HG03378 (cell line): ENCODE data around the gene FBXL13.
"Not testable (repeated sequence)": the region's sequence is repeated elsewhere in the genome, so short reads cannot be mapped to it uniquely, and the experiment has no call there.

ENCODE experiments used
- ATAC-seq: cut with Tn5 transposase; IDR thresholded peaks from one replicate; pipeline ENCODE4 v1.9.1; 2021; ENCODE audit warnings: mild to moderate bottlenecking, moderate library complexity; ENCODE audit not compliant: unreplicated experiment

The FBXL13 gene

GRCh38 chr7:103080923-103081322 lies 6.3 kb upstream of the FBXL13 start:
- no peak for ATAC-seq

GRCh38 chr7:103079836-103080235 lies 5.2 kb upstream of the FBXL13 start:
- no peak for ATAC-seq

DNA sequence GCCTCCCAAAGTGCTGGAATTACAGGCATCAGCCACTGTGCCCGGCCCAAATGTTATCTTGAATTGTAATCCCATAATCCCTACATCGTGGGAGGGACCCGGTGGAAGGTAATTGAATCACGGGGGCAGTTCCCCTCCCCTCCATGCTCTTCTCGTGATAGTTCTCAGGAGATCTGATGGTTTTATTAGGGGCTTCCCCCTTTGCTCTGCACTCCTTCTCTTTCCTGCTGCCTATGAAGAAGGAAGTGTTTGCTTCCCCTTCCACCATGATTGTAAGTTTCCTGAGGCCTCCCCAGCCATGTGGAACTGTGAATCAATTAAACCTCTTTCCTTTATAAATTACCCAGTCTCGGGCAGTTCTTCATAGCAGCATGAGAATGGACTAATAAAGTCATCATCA lies 3.6 kb upstream of the FBXL13 start:
- not testable (repeated sequence) for ATAC-seq

- no peak for ATAC-seq
Observed at GRCh38 chr7:103077318-103077717, 2.7 kb upstream of the FBXL13 start.

DNA sequence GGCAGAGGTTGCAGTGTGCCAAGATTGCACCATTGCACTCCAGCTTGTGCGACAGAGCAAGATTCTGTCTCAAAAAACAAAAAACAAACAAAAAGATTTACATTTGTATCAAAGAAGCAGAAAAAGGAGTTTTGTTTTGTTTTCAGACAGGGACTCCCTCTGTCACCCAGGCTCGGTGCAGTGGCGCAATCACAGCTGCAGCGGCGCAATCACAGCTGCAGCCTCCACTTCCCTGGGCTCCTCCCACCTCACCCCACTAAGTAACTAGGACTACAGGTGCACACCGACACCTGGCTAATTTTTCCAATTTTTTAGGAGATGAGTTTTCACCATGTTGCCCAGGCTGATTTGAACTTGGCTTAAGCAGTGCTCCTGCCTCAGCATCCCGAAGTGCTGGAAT lies 2.2 kb upstream of the FBXL13 start:
- ATAC-seq: no peak

- ATAC-seq: peak; percentile 44
Observed at GRCh38 chr7:103075337-103075918, 832 bp upstream of the FBXL13 start.

- ATAC-seq: no peak
Observed at GRCh38 chr7:103073989-103074518, 542 bp downstream of the FBXL13 start.

DNA sequence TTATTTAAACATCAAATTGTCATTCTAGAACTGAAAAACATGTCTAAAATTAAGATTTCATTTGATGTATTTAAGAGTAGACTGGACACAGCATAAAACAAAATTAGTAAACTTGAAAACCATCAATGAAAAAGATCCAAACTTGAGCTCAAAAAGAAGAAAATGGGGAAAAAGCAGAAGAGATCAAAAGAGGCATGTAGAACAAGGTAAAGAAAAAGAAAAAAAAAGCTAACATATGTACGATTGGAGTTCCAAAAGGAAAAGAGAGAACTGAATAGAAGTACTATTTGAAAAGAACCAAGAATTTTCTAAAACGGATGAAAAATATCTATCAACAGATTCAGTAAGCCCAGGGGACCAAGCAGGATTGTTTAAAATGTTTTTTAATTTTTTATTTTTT lies 3.6 kb downstream of the FBXL13 start:
- ATAC-seq: no peak

GRCh38 chr7:103068414-103069403 lies 5.9 kb downstream of the FBXL13 start:
- no peak for ATAC-seq

- no peak for ATAC-seq
Observed at GRCh38 chr7:103065667-103066066, 8.9 kb downstream of the FBXL13 start.

DNA sequence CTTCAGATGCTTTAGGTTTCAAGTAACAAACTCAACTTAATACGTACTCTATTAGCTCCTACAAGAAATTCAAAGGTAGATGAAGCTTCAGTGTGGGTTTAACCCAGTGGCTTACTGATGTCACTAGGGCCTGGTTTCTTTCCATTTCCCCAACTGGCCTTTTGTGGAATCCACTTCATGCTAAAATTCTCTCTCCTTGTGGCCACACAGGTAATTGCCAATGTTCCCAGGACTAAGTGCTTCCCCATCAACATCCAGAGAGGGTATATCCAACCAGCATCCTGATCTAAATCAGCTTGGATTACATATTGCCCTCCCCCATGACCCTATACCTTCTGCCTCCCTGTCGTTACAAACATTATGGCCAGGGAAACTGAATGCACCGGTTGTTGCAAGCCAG lies 10.7 kb downstream of the FBXL13 start:
- ATAC-seq: no peak

- no peak for ATAC-seq
Observed at GRCh38 chr7:103059471-103059870, 15.1 kb downstream of the FBXL13 start.

GRCh38 chr7:103058122-103058521 lies 16.5 kb downstream of the FBXL13 start:
- no peak for ATAC-seq

GRCh38 chr7:103056006-103056405 lies 18.6 kb downstream of the FBXL13 start:
- ATAC-seq: not testable (repeated sequence)

DNA sequence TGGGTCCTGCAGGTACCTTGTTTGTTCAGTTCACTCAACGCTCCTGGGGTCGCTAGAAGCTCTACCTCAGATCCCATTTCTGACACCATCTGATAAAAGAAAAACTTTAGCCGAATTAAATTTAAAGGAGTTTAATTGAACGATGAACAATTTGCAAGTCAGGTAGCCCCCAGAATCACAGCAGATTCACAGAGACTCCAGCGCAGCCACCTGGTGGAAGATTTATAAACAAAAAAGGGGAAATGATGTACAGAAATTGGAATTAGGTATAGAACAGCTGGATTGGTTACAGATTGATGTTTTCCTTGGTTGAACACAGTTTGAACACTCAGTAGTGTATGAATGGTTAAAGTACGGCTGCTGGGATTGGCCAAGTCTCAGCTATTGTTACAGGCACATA lies 23.1 kb downstream of the FBXL13 start:
- no peak for ATAC-seq

- ATAC-seq: no peak
Observed at GRCh38 chr7:103048833-103049232, 25.8 kb downstream of the FBXL13 start.

GRCh38 chr7:103041815-103042214 lies 32.8 kb downstream of the FBXL13 start:
- ATAC-seq: not testable (repeated sequence)

DNA sequence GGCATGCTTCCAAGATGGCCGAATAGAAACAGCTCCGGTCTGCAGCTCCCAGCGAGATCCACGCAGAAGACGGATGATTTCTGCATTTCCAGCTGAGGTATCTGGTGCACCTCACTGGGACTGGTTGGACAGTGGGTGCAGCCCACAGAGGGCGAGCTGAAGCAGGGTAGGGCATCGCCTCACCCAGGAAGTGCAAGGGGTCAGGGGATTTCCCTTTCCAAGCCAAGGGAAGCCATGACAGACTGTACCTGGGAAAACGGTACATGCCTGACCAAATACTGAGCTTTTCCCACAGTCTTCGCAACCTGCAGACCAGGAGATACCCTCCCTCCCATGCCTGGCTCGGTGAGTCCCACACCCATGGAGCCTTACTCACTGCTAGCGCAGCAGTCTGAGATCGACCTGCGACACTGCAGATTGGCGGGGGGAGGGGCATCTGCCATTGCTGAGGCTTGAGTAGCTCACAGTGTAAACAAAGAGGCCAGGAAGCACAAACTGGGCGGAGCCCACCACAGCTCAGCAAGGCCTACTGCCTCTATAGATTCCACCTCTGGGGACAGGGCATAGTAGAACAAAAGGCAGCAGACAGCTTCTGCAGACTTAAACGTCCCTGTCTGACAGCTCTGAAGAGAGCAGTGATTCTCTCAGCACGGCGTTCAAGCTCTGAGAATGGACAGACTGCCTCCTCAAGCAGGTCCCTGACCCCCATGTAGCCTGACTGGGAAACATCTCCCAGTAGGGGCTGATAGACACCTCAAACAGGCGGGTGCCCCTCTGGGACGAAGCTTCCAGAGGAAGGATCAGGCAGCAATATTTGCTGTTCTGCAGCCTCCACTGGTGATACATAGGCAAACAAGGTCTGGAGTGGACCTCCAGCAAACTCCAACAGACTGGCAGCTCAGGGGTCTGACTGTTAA lies 36.5 kb downstream of the FBXL13 start:
- not testable (repeated sequence) for ATAC-seq

GRCh38 chr7:103037476-103037822 lies 37.1 kb downstream of the FBXL13 start:
- ATAC-seq: no peak

- not testable (repeated sequence) for ATAC-seq
Observed at GRCh38 chr7:103034318-103034717, 40.3 kb downstream of the FBXL13 start.

DNA sequence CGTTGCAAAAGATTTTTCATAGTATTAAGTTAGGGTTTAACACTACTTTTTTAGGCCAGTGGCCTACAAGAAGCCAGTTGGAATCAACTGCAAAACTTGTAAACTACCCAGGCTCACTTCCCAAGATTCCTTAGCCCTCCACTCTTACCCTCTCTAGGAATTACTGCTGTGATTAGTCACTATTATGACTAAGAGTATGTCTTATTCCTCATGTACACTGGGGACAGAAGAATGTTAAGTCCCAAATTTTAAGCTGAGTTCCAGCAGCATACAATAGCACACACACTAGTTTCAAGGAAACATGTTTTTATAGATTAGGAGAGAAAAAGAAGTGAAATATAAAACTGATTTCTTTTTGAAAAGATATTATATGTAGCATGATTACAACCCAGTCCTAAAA lies 42.8 kb downstream of the FBXL13 start:
- ATAC-seq: no peak
